Uterus (tissue), 2 donors: ENCODE results near the gene ELF5.

Experiments
- CTCF ChIP-seq, 4 experiments: fragments of 200-600 bp in 2 of 4; fragments of 450-650 bp in 2 of 4; sonication (generic) in 2 of 4; IDR thresholded peaks; one replicate each; pipeline ENCODE4 v1.5.1; 2016 to 2019; ENCODE audit warnings: antibody characterized with exemption in 4 of 4, mild to moderate bottlenecking in 2 of 4, moderate library complexity in 1 of 4
- POLR2A ChIP-seq, 2 donors: fragments of 450-650 bp; IDR thresholded peaks; one replicate each; pipeline ENCODE4 v1.6.1; 2016; ENCODE audit warnings: antibody characterized with exemption in 2 of 2, mild to moderate bottlenecking in 1 of 2, moderate library complexity in 1 of 2

GRCh38 chr11:34549271-34549670, 35.7 kb upstream of the ELF5 start:
- no peak for TF ChIP-seq CTCF (IDR thresholded peaks at IDR 0.05)
- TF ChIP-seq POLR2A (IDR thresholded peaks at IDR 0.05), result no peak
